GM10847 (cell line): ENCODE measurements around the gene GARIN1A.

Experiments
- POLR2A ChIP-seq: IDR thresholded peaks from 2 replicates; pipeline ENCODE4 v1.6.1; 2011; ENCODE audit not compliant: insufficient read length; ENCODE audit errors: extremely low read depth

The GARIN1A gene

DNA sequence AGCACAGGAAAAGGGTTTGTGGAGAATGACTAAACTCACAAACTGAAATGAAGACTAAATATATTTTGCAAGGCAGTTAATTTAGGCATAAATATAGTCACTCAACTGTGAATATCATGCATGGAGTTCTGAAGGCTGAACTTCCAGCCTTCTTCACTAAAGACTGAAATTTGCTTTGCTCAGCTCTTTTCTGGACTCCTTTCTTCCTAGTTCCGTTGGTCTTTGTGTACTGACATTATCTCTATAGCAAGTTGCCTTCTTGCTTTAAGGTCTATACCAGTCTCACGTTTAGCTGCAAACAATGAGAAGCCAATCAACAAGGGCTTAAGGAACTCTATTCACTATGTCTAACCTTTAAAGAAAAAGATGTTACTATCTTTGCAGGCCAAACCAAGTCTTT lies 22.6 kb downstream of the GARIN1A start:
- TF ChIP-seq POLR2A: no peak

DNA sequence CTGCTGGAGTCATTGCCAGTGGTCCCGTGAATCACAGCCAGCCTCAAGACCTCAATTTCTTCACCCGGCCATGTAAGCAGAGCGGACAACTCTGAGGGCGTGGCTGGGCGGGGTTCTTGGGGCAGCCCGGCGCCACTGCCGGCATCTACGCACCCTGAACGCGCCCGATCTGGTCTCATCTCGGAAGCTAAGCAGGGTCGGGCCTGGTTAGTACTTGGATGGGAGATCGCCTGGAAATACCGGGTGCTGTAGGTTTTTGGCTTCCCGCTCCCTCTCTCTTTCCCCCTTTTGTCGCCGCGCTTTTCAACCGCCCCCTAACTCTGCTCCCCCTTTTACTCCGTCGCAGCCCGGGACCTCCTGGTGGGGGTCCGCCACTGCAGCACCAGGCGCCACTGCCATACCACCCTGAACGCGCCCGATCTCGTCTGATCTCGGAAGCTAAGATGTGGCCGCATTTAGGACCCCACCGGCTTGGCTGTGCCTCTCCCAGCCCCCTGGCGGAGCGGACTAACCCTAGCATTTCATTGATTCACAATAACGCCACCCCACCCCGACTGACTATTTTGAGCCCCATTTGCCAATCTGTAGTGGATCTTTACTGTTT lies 25.3 kb downstream of the GARIN1A start:
- TF ChIP-seq POLR2A: no peak

DNA sequence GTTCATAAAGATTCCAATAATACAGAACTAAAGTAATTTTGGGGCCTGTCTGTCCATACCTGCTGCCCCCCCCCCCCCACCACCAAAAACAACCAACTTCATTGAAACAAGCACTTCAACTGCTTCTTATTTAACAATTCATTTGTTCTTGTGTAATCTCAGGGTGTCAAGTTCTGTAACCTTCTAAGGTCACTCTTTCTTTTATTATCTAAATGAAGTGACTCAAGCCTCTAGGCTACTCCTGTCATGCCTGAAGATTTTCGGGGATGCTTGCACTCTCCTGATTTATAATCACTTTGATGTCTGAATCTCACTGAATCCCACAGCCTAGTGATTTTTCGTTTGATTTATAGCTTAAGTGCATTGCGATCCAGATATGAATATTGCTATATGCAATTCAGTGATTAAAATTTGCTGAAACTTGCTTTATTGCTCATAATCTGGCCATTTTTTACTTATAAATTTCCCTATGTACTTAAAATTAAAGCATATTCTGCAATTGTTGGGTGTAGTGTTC lies 27.2 kb downstream of the GARIN1A start:
- TF ChIP-seq POLR2A: no peak

DNA sequence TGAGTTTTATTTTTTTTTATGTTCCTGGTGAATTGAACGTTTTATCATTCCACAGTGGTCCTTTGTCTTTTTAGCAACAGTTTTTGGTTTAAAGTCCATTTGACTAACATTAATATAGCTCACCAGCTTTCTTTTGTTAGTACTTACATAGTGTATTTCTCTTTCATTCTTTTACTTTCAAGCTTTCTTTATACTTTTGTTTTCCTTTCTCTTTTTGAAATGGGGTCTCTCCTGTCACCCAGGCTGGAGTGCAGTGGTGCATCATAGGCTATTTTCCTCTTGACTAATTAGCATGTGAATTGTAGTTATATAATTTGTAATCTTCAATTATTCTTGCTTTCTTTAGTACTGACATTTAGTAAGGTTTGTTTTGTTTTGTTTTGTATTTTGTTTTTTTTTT lies 27.8 kb downstream of the GARIN1A start:
- no peak for TF ChIP-seq POLR2A

DNA sequence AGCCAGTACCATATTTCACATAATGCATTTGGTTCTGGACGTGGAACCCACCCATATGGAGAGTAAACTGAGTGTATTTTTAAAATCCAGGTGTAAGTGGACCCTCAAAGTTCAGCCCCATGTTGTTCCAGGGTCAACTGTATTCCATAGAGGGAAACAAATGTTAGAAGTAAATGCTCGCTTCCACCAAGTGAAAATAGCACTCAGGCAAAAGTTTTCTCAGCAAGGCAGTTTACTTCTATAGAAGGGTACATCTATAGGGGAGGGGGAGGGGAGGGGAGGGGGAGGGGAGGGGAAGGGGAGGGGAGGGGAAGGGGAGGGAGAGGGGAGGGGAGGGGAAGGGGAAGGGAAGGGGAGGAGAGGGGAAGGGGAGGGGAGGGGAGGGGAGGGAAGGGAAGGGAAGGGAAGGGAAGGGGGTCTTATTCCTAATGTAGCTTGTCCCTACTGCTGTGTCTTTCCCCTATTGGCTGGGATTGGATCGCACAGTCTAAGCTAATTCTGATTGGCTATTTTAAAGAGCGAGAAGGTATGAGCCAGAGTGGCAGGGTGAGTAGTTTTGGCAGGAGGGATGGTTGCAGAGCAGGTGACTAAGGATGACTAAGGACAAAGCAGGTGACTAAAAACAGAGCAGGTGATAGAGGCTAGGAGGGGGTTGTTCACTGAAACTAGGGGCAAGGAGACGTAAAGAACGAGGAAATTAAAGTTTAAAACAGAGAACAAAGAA lies 29.1 kb downstream of the GARIN1A start:
- TF ChIP-seq POLR2A: no peak

DNA sequence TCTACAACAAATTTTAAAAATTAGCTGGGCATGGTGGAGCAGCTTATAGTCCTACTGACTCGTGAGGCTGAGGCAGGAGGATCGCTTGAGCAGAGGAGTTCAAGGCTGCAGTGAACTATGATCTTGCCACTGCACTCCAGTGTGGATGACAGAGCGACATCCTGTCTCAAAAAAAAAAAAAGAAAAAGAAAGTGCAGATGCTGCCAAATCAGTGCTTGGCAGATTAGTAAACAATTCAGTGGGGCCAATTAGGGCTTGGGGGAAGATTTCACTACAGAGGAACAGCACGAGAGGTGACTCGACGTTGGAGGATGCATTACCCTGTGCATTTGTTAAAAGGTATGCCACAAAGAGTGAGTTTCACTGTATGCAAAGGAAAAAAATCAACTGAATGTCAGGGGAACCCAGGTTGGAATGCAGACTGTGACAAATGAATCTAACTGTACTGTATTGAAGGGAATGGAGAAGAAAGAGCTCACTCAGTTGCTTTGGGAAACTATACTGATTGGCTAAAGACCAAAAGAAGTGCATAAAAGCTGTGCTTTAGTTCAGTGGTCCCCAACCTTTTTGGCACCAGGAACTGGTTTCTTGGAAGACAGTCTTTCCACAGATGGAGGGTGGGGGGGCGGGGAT lies 31.6 kb downstream of the GARIN1A start:
- TF ChIP-seq POLR2A: no peak

DNA sequence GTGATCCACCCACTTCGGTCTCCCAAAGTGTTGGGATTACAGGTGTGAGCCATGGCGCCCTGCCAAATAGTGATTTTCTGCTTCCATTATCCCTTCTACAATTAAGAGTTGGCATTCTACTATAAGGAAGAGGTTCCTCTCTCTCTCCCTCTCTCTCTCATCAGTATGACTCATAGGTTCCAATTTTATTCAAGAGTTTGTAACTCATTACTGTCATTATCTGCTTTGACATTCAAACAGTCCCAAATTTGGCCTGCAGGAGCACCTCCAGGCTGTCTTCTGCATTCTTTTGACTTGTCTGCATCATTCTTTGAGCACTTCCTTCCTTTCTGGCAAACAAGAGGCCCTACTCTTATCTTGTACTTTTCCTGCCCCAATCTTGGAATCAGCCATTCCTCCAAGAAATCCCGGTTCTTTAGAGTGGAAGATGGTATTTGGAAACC lies 33.8 kb downstream of the GARIN1A start:
- no peak for TF ChIP-seq POLR2A

DNA sequence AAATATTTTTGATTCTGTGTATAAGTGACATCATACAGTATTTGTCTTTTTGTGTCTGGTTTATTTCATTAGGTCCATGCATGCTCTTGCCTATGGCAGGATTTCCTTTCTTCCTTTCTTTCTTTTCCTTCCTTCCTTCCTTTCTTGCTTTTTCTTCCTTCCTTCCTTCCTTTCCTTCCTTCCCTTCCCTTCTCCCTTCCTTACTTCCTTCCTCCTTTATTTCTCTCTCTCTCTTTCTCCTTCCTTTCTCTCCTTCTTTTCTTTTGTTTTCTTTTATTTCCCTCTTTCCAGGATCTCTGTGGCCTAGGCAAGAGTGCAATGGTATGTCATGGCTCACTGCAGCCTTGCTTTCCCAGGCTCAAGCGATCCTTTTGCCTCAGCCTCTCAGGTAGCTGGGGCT lies 35.7 kb downstream of the GARIN1A start:
- TF ChIP-seq POLR2A: no peak

DNA sequence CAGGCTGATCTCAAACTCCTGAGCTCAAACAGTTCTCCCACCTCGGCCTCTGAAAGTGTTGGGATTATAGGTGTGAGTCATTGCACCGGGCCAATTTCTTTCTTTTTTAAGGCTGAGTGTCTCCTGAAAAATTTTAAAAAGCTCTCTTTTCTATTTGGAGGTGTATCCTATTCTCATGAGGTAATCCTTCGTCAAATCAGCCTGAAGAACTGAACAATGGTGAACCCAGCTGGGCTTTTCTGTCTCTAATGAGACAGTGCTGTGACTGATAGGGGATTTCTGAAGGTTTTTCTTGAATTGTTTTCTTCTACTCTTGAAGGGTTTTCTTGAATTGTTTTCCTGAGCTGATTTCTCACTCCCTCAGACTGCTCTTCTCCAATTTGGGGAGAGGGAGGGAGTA lies 36.1 kb downstream of the GARIN1A start:
- no peak for TF ChIP-seq POLR2A

DNA sequence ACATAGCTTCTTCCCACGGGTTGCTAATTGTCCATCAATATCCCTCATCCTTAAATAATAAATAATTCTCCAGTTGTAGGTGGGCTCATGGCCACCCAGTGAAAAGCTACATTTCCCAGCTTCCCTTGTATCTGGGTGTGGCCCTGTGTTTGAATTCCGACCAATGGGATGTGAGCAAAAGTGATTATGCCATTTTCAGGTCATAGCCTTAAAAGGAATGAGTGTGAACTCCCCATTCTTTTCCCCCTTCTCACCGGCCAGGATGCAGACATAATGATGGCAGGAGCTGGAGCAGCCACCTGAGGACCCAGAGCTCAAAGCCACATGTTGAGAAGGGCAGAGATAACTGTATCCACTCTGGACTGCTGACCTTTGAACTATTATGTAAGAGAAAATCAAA lies 36.7 kb downstream of the GARIN1A start:
- TF ChIP-seq POLR2A: no peak

DNA sequence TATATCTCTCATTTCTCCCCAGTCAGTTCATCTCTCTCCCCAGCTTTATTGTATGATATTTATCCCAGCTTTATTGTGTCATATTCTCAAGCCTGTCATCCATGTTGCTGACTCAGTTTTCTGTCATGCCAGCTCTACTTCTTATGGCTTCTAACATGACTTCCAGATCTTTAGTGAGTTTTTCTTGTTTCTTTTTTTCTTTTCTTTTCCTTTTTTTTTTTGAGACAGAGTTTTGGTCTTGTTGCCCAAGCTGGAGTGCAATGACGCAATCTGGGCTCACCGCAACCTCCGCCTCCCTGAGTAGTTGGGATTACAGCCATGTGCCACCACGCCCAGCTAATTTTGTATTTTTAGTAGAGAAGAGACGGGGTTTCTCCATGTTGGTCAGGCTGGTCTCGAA lies 38.4 kb downstream of the GARIN1A start:
- TF ChIP-seq POLR2A: no peak

DNA sequence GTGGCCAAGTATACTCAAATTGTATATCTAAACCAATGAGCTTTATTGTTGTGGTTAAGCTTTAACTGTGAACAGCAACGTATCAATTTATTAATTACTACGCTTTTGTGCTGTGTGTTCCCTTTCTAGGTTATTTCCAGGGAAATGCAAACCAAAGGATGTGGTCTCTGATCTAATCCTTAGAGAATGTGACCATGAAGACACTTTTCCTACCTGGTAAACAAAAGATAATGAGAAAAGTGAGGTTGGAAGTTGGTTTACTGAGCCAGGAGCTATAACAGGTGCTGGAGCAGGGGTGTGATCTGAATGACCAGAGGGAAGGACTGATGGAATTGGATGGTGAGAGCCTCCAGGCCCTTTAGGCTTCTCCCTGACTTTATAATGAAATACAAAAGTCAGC lies 41.7 kb downstream of the GARIN1A start:
- TF ChIP-seq POLR2A: no peak

DNA sequence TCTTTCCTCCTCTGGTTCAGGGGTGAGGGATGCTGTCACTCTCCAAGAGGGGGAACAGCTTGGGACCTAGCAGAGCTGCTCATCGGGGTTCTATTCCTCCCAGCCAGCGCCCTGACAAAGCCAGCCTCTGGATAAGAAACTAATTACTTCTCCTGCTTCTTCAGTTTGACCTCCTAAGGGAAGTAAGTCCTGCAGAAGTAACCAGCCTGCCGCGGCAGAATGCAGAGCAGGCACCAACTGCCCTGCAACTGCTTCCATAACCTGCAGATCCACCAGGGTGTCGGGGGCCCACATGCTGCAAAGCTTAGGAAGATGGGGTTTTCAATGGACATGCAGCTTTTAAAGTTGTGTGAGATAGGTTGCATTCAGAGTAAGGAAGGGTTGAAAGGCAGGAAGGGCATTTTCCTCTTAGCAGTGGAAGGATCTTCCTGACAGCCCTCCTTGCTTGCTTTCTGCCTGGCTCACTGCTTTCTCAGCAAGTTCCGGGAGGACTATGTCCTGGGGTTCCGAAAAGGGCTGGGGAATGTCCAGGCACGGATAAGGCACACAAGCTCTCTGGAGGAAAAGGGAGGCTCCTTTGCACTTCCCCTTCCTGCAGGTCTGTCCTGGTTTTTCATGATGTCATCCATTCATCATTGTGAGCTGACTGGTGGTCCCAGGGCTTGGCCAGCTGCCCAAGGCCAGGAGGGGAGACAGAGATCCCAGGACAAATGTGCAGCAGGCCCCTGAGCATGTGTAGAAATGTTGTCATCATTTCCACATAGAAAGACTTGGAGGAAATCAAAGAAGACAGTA lies 42.8 kb downstream of the GARIN1A start:
- no peak for TF ChIP-seq POLR2A

DNA sequence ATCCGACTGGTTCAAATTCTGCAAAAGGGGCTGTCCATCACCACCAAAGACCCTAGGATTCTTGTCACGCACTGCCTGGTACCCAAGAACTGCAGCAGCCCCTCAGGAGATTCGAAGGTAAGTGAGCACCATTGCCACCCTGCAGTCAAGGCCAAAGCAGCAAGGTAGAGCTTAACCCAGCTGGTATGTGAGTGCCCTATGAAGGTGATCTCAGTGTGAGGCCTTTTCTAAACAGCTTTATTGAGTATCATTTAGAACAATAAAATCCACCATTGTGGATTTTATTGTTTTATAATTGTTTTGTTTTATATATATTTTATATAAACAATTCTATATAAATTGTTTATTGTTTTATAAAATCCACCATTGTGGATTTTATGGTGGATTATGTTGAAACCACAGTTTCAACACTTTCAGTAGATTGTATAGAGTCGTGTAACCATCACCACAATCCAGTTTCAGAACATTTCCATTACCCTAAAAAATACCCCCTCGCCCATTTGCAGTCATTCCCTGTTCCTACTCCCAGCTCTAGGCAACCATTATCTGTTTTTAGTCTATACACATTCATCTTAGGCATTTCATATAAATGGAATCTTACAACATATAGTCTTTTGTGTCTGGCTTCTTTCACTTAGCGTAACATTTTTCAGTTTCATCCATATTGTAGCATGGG lies 47.0 kb downstream of the GARIN1A start:
- TF ChIP-seq POLR2A: no peak

DNA sequence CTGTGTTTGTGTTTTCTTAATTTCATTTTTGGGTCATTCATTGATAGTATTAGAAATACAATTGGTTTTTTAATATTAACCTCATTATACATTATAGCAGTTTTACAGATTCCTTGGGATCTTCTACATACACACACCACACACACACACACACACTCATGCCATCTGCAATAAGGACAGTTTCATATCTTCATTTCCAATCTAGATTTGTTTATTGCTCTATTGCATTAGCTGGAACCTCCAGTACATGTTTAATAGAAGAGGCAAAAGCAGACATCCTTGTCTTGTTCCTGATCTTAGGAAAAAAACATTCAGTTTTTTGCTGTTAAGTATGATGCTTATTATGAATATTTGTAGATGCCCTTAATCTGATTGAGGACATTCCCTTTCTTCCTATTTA lies 49.3 kb downstream of the GARIN1A start:
- TF ChIP-seq POLR2A: no peak
